H9 (cell line): ENCODE results near the gene ZNF79. TPM values are rescaled to one million over a fixed set of nuclear protein-coding genes. Genes with fewer than 3 reads are reported as not detected.

ENCODE experiments used
- DNase-seq: peaks from one replicate; pipeline ENCODE4 v3.0.0-alpha.2; 2017
- H2AFZ ChIP-seq: one replicate; pipeline ENCODE4 v1.6.1; 2013; ENCODE audit warnings: mild to moderate bottlenecking, low read length, control low read depth, moderate library complexity
- H2AK5ac ChIP-seq: 2 replicates; pipeline ENCODE4 v1.6.1; 2013; ENCODE audit warnings: low read length, control low read depth, mixed read lengths; ENCODE audit not compliant: insufficient read length
- H2BK120ac ChIP-seq: one replicate; pipeline ENCODE4 v1.6.1; 2013; ENCODE audit warnings: low read depth, mild to moderate bottlenecking, low read length, control low read depth, inconsistent platforms; ENCODE audit not compliant: poor library complexity, severe bottlenecking
- H2BK12ac ChIP-seq: 2 replicates; pipeline ENCODE4 v1.6.1; 2013; ENCODE audit warnings: low read length, control low read depth, mixed read lengths, low read depth; ENCODE audit not compliant: insufficient read length
- H2BK15ac ChIP-seq: 2 replicates; pipeline ENCODE4 v1.6.1; 2013; ENCODE audit warnings: low read depth, low read length, control low read depth
- H2BK20ac ChIP-seq: one replicate; pipeline ENCODE4 v1.6.1; 2013; ENCODE audit warnings: low read depth, mild to moderate bottlenecking, low read length, control low read depth, inconsistent platforms; ENCODE audit not compliant: poor library complexity, severe bottlenecking
- H2BK5ac ChIP-seq: 2 replicates; pipeline ENCODE4 v1.6.1; 2013; ENCODE audit warnings: low read length, control low read depth, mixed read lengths; ENCODE audit not compliant: insufficient read length
- H3K14ac ChIP-seq: 2 replicates; pipeline ENCODE4 v1.6.1; 2013; ENCODE audit warnings: low read length, control low read depth; ENCODE audit not compliant: insufficient read depth
- H3K18ac ChIP-seq: 2 replicates; pipeline ENCODE4 v1.6.1; 2013; ENCODE audit warnings: low read depth, mild to moderate bottlenecking, mixed read lengths, low read length, control low read depth; ENCODE audit not compliant: insufficient read length
- H3K23ac ChIP-seq: 2 replicates; pipeline ENCODE4 v1.6.1; 2013; ENCODE audit warnings: low read length, control low read depth, mixed read lengths, low read depth; ENCODE audit not compliant: insufficient read length
- H3K23me2 ChIP-seq: 2 replicates; pipeline ENCODE4 v1.6.1; 2013; ENCODE audit warnings: low read depth, mild to moderate bottlenecking, mixed read lengths, low read length, control low read depth; ENCODE audit not compliant: insufficient read length, poor library complexity, severe bottlenecking
- H3K27ac ChIP-seq: 2 replicates; pipeline ENCODE4 v1.5.1; 2013; ENCODE audit warnings: low read length, control low read depth, mixed read lengths, low read depth; ENCODE audit not compliant: insufficient read length
- H3K27me3 ChIP-seq: 2 replicates; pipeline ENCODE4 v1.6.1; 2013; ENCODE audit warnings: low read length, control low read depth, inconsistent platforms; ENCODE audit not compliant: insufficient read depth
- H3K4ac ChIP-seq: 2 replicates; pipeline ENCODE4 v1.6.1; 2013; ENCODE audit warnings: low read depth, mild to moderate bottlenecking, control low read depth, inconsistent platforms, low read length, moderate library complexity
- H3K4me1 ChIP-seq: 2 replicates; pipeline ENCODE4 v1.6.1; 2013; ENCODE audit warnings: low read length, control low read depth, inconsistent platforms; ENCODE audit not compliant: insufficient read depth
- H3K4me2 ChIP-seq: 2 replicates; pipeline ENCODE4 v1.6.1; 2013; ENCODE audit warnings: low read length, control low read depth, mixed read lengths; ENCODE audit not compliant: insufficient read length, insufficient read depth
- H3K56ac ChIP-seq: 2 replicates; pipeline ENCODE4 v1.6.1; 2013; ENCODE audit warnings: low read depth, mild to moderate bottlenecking, mixed read lengths, low read length, control low read depth; ENCODE audit not compliant: insufficient read length
- H3K79me1 ChIP-seq: 2 replicates; pipeline ENCODE4 v1.6.1; 2013; ENCODE audit warnings: low read depth, mild to moderate bottlenecking, moderate library complexity, low read length, control low read depth, inconsistent platforms; ENCODE audit not compliant: insufficient read depth, poor library complexity, severe bottlenecking
- H3K79me2 ChIP-seq: 2 replicates; pipeline ENCODE4 v1.6.1; 2013; ENCODE audit warnings: low read length, control low read depth, inconsistent platforms; ENCODE audit not compliant: insufficient read depth
- H3K9ac ChIP-seq: 2 replicates; pipeline ENCODE4 v1.6.1; 2013; ENCODE audit warnings: low read length, control low read depth, mixed read lengths; ENCODE audit not compliant: insufficient read length; ENCODE audit errors: extremely low read depth
- H3K9me3 ChIP-seq: one replicate; pipeline ENCODE4 v1.6.1; 2013; ENCODE audit warnings: low read depth, low read length, inconsistent platforms; ENCODE audit not compliant: control insufficient read depth
- H3T11ph ChIP-seq: one replicate; pipeline ENCODE4 v1.6.1; 2013; ENCODE audit warnings: mild to moderate bottlenecking, low read length, control low read depth, inconsistent platforms
- H4K20me1 ChIP-seq: one replicate; pipeline ENCODE4 v1.6.1; 2013; ENCODE audit not compliant: control insufficient read depth, insufficient read length, insufficient read depth
- H4K5ac ChIP-seq: 2 replicates; pipeline ENCODE4 v1.6.1; 2013; ENCODE audit warnings: low read depth, mild to moderate bottlenecking, mixed read lengths, low read length, control low read depth; ENCODE audit not compliant: insufficient read length
- H4K8ac ChIP-seq: replicated peaks from 2 replicates; pipeline ENCODE4 v1.6.1; 2013; ENCODE audit warnings: low read length, control low read depth, mixed read lengths, low read depth; ENCODE audit not compliant: insufficient read length
- H4K91ac ChIP-seq: 2 replicates; pipeline ENCODE4 v1.6.1; 2013; ENCODE audit warnings: low read depth, mild to moderate bottlenecking, moderate library complexity, mixed read lengths, low read length, control low read depth; ENCODE audit not compliant: insufficient read length
- H3K27ac Mint-ChIP-seq, 3 experiments: 2 replicates in 2 of 3; 3 replicates in 1 of 3; pipeline ENCODE4 v1.8.0; 2020 to 2021; ENCODE audit warnings: mixed read lengths in 3 of 3, mild to moderate bottlenecking in 1 of 3, moderate library complexity in 1 of 3
- H3K27me3 Mint-ChIP-seq: 2 replicates; pipeline ENCODE4 v1.8.0; 2021; ENCODE audit warnings: low read depth, mild to moderate bottlenecking, moderate library complexity, mixed read lengths
- H3K36me3 Mint-ChIP-seq, 3 experiments: 2 replicates in 2 of 3; 3 replicates in 1 of 3; pipeline ENCODE4 v1.8.0; 2020 to 2021; ENCODE audit warnings: low read depth in 3 of 3, mixed read lengths in 3 of 3; ENCODE audit not compliant: insufficient read depth in 1 of 3
- H3K4me1 Mint-ChIP-seq, 2 experiments: 2 replicates each; pipeline ENCODE4 v1.8.0; 2020; ENCODE audit warnings: mixed read lengths in 2 of 2
- H3K4me3 Mint-ChIP-seq, 2 experiments: 2 replicates in 1 of 2; 3 replicates in 1 of 2; pipeline ENCODE4 v1.8.0; 2020 to 2021; ENCODE audit warnings: mild to moderate bottlenecking in 2 of 2, mixed read lengths in 2 of 2, moderate library complexity in 1 of 2
- H3K9me3 Mint-ChIP-seq, 2 experiments: 2 replicates in 1 of 2; 3 replicates in 1 of 2; pipeline ENCODE4 v1.8.0; 2020; ENCODE audit warnings: mild to moderate bottlenecking in 2 of 2, mixed read lengths in 2 of 2, moderate library complexity in 1 of 2
- WGBS: extraction: QIAGEN DNeasy Blood & Tissue Kit; methylation state at CpG from one replicate; pipeline ENCODE4 v1.1.7; 2013; ENCODE audit warnings: missing lambda C conversion rate, low lambda C conversion rate, mixed read lengths; ENCODE audit not compliant: insufficient read length; ENCODE audit errors: extremely low coverage; 5-methylcytosine and 5-hydroxymethylcytosine counted together
- total RNA-seq: library from RNA; stranded (reverse); gene quantifications from 2 replicates; pipeline ENCODE4 v1.2.1, GENCODE V29; 2021
- TF ChIP-seq, protein P1 (sequence below): fragments of 200-600 bp; sonication (generic); conservative IDR thresholded peaks from 3 replicates; pipeline ENCODE4 v1.8.0; 2021; ENCODE audit warnings: antibody characterized with exemption, mild to moderate bottlenecking

Gene ZNF79
- total RNA-seq, 1 experiment from 2014 or later: 11.5 TPM

DNA sequence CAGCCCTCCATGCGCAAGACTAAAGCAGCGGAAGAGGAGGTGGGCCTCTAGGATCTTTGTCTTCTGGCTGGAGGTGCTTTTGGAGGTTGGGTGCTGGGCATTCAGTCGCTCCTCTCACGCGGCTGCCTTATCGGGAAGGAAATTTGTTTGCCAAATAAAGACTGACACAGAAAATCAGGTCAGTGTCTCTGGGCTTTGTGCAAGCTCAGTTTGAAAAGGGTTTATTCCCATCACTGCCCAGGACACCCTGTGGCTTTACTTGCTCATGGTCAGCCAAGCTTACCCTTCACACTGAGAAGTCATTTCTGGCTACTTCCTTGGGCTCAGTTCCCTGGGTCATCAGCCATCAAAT is 16.7 kb upstream of the ZNF79 start:
- H3K4ac ChIP-seq: no peak overlapping the region
- H3K4me1 ChIP-seq: no peaks in the 10 kb centered on the region
- H2BK12ac ChIP-seq: no peak overlapping the region
- no peaks in the 10 kb centered on the region for H3K79me2 ChIP-seq
- no peak overlapping the region for H2AK5ac ChIP-seq
- Mint-ChIP-seq H3K27ac (peak overlapping the region in 1 of 3 experiments; percentile 80; a peak in 2 of 7 replicates), H3K36me3 (peaks cover 10 to 11% (median 11%) of the 10 kb centered on the region in 3 experiments; a peak in 5 of 7 replicates), H3K4me3 (no peak overlapping the region), H3K4me1 (peaks cover 2 to 4% of the 10 kb centered on the region in 2 experiments; a peak in 3 of 4 replicates), H3K27me3 (no peaks in the 10 kb centered on the region; the same call in 1 of the 2 replicates), H3K9me3 (no peaks in the 10 kb centered on the region)
- no peak overlapping the region for H2BK20ac ChIP-seq
- DNase-seq: no peak
- no peaks in the 10 kb centered on the region for H3K27me3 ChIP-seq
- H4K20me1 ChIP-seq: no peaks in the 10 kb centered on the region
- H3K56ac ChIP-seq: no peak overlapping the region
- H3T11ph ChIP-seq: no peak overlapping the region
- no peaks in the 10 kb centered on the region for H3K79me1 ChIP-seq
- no peak overlapping the region for H3K14ac ChIP-seq
- H3K23me2 ChIP-seq: no peaks in the 10 kb centered on the region
- no peak overlapping the region for H2BK15ac ChIP-seq
- H2BK120ac ChIP-seq: no peak overlapping the region
- no peak overlapping the region for H2BK5ac ChIP-seq
- no peak overlapping the region for H3K23ac ChIP-seq
- H3K18ac ChIP-seq: no peak overlapping the region
- no peak overlapping the region for H4K8ac ChIP-seq
- H2AFZ ChIP-seq: no peak overlapping the region
- no peak overlapping the region for H3K9ac ChIP-seq
- H4K5ac ChIP-seq: no peak overlapping the region
- H3K27ac ChIP-seq: no peak overlapping the region
- no CpG with 5 or more reads among the region's 6 CpGs for WGBS
- no peak overlapping the region for H3K4me2 ChIP-seq
- no peaks in the 10 kb centered on the region for H3K9me3 ChIP-seq
- no peak overlapping the region for H4K91ac ChIP-seq
- TF ChIP-seq, protein P1, sequence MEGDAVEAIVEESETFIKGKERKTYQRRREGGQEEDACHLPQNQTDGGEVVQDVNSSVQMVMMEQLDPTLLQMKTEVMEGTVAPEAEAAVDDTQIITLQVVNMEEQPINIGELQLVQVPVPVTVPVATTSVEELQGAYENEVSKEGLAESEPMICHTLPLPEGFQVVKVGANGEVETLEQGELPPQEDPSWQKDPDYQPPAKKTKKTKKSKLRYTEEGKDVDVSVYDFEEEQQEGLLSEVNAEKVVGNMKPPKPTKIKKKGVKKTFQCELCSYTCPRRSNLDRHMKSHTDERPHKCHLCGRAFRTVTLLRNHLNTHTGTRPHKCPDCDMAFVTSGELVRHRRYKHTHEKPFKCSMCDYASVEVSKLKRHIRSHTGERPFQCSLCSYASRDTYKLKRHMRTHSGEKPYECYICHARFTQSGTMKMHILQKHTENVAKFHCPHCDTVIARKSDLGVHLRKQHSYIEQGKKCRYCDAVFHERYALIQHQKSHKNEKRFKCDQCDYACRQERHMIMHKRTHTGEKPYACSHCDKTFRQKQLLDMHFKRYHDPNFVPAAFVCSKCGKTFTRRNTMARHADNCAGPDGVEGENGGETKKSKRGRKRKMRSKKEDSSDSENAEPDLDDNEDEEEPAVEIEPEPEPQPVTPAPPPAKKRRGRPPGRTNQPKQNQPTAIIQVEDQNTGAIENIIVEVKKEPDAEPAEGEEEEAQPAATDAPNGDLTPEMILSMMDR: no peak
